HEK293T (cell line): ENCODE measurements around the gene RPL27.

ENCODE experiments used
- CTCF ChIA-PET: fragments of 350-600 bp; formaldehyde crosslinking; extraction: SDS; loops from one replicate; lab custom pipeline; 2021; ENCODE audit warnings: antibody characterized with exemption, inconsistent platforms; lab: Yijun Ruan, JAX
- POLR2A ChIA-PET: fragments of 350-600 bp; formaldehyde crosslinking; extraction: SDS; loops from one replicate; lab custom pipeline; 2020; ENCODE audit warnings: antibody characterized with exemption, inconsistent platforms; lab: Yijun Ruan, JAX
- DNase-seq: peaks from one replicate; pipeline ENCODE4 v3.0.0; 2012; ENCODE audit warnings: mixed read lengths; ENCODE audit errors: extremely low spot score
- ARNT ChIP-seq: fragments of 450-650 bp; IDR thresholded peaks from 2 replicates; pipeline ENCODE4 v1.6.1; 2017; ENCODE audit warnings: mild to moderate bottlenecking
- BHLHE40 ChIP-seq: fragments of 450-650 bp; IDR thresholded peaks from 2 replicates; pipeline ENCODE4 v1.6.1; 2016; ENCODE audit warnings: mild to moderate bottlenecking, moderate library complexity, borderline replicate concordance
- CTBP1 ChIP-seq: fragments of 450-650 bp; IDR thresholded peaks from 2 replicates; pipeline ENCODE4 v1.6.1; 2016; ENCODE audit warnings: borderline replicate concordance
- ELF4 ChIP-seq: fragments of 450-650 bp; IDR thresholded peaks from 2 replicates; pipeline ENCODE4 v1.6.1; 2017; ENCODE audit warnings: antibody characterized with exemption
- FOXA1 ChIP-seq: fragments of 450-650 bp; IDR thresholded peaks from 2 replicates; pipeline ENCODE4 v1.6.1; 2016; ENCODE audit warnings: mild to moderate bottlenecking
- FOXK2 ChIP-seq: fragments of 450-650 bp; IDR thresholded peaks from 2 replicates; pipeline ENCODE4 v1.6.1; 2016; ENCODE audit warnings: mild to moderate bottlenecking
- FOXM1 ChIP-seq: fragments of 450-650 bp; IDR thresholded peaks from 2 replicates; pipeline ENCODE4 v1.6.1; 2017; ENCODE audit warnings: mild to moderate bottlenecking, borderline replicate concordance
- HDGF ChIP-seq: fragments of 450-650 bp; IDR thresholded peaks from 2 replicates; pipeline ENCODE4 v1.6.1; 2017; ENCODE audit warnings: antibody characterized with exemption, borderline replicate concordance
- L3MBTL2 ChIP-seq: fragments of 450-650 bp; conservative IDR thresholded peaks from 2 replicates; pipeline ENCODE4 v1.6.1; 2016; ENCODE audit warnings: mild to moderate bottlenecking
- LEF1 ChIP-seq: fragments of 450-650 bp; IDR thresholded peaks from 2 replicates; pipeline ENCODE4 v1.6.1; 2017; ENCODE audit warnings: mild to moderate bottlenecking, borderline replicate concordance
- NFRKB ChIP-seq: fragments of 450-650 bp; IDR thresholded peaks from 2 replicates; pipeline ENCODE4 v1.6.1; 2016; ENCODE audit warnings: mild to moderate bottlenecking, moderate library complexity
- PKNOX1 ChIP-seq: fragments of 450-650 bp; IDR thresholded peaks from 2 replicates; pipeline ENCODE4 v1.6.1; 2016
- SP1 ChIP-seq: fragments of 450-650 bp; IDR thresholded peaks from 2 replicates; pipeline ENCODE4 v1.6.1; 2017
- SUZ12 ChIP-seq: fragments of 450-650 bp; IDR thresholded peaks from 2 replicates; pipeline ENCODE4 v1.6.1; 2016; ENCODE audit warnings: mild to moderate bottlenecking
- TARDBP ChIP-seq: fragments of 450-650 bp; IDR thresholded peaks from 2 replicates; pipeline ENCODE4 v1.6.1; 2016
- ZNF384 ChIP-seq: fragments of 450-650 bp; IDR thresholded peaks from 2 replicates; pipeline ENCODE4 v1.6.1; 2016

RPL27 gene

GRCh38 chr17:43018932-43019331 is 20.7 kb downstream of the RPL27 start:
- ChIA-PET POLR2A (interaction anchor here (1.0 to 2.2 kb wide), 2 partner anchors 20 to 21 kb away, joined by 3 to 12 read pairs; partner anchors contain the start of gene RPL27), CTCF (no interaction called here)
- DNase-seq = no peak
- TF ChIP-seq HDGF (no peak), SP1 (no peak), FOXM1 (no peak)

- TF ChIP-seq FOXK2 (no peak), NFRKB (no peak), SP1 (no peak), TARDBP (no peak), PKNOX1 (no peak), ARNT (no peak), L3MBTL2 (no peak), HDGF (no peak), SUZ12 (no peak), ELF4 (no peak), FOXA1 (no peak), LEF1 (no peak), FOXM1 (no peak), ZNF384 (no peak), CTBP1 (no peak), BHLHE40 (no peak)
- ChIA-PET POLR2A (interaction anchor here (1.0 to 2.2 kb wide), 2 partner anchors 20 to 21 kb away, joined by 3 to 12 read pairs; partner anchors contain the start of gene RPL27), CTCF (no interaction called here)
- no peak for DNase-seq
Observed at GRCh38 chr17:43019418-43019817, 21.2 kb downstream of the RPL27 start.

- CTCF ChIA-PET = interaction anchor here (0.7 kb wide), 1 partner anchor 24 kb away, joined by 4 read pairs; no protein-coding TSS in a partner anchor
- TF ChIP-seq FOXA1 = no peak
- TF ChIP-seq ARNT = no peak
- no peak for TF ChIP-seq HDGF
- no peak for TF ChIP-seq BHLHE40
- TF ChIP-seq CTBP1 = no peak
- no peak for TF ChIP-seq SP1
- no peak for DNase-seq
- POLR2A ChIA-PET = interaction anchor here (2.2 to 3.1 kb wide), 2 partner anchors 22 to 105 kb away, joined by 6 to 33 read pairs; partner anchors contain the start of genes BRCA1 and RPL27
Observed at GRCh38 chr17:43020030-43020621, 21.9 kb downstream of the RPL27 start.

- POLR2A ChIA-PET = interaction anchor here (0.6 to 3.1 kb wide), 8 partner anchors 8 to 347 kb away, joined by 3 to 33 read pairs (median 5); partner anchors contain the start of genes BRCA1 and RPL27
- DNase-seq = peak; percentile 62
- CTCF ChIA-PET = interaction anchor here (0.7 kb wide), 1 partner anchor 23 kb away, joined by 4 read pairs; no protein-coding TSS in a partner anchor
- TF ChIP-seq BHLHE40 (no peak), CTBP1 (no peak), L3MBTL2 (peak; percentile 75), TARDBP (no peak), HDGF (no peak)
Observed at GRCh38 chr17:43020789-43021740, 22.8 kb downstream of the RPL27 start.

GRCh38 chr17:43021741-43022512 is 23.7 kb downstream of the RPL27 start, which contains the start of gene VAT1:
VAT1 (minus strand) TSS chr17:43022385; CDS start chr17:43022322, 63 bp downstream.
- TF ChIP-seq HDGF (peak; percentile 87), SUZ12 (no peak), L3MBTL2 (peak; percentile 25; the same call in 1 of the 2 replicates), ARNT (no peak), FOXK2 (no peak), PKNOX1 (peak; percentile 83; the same call in 1 of the 2 replicates), BHLHE40 (no peak), SP1 (no peak), ELF4 (no peak)
- DNase-seq = peak; percentile 84
- CTCF ChIA-PET = interaction anchor here (0.6 to 0.9 kb wide), 2 partner anchors 26 to 149 kb away, joined by 3 to 7 read pairs; partner anchors contain the start of gene NBR1

More at GRCh38 chr17:43021741-43022512, 23.7 kb downstream of the RPL27 start, which contains the start of gene VAT1:
- POLR2A ChIA-PET = interaction anchor here (0.6 to 3.1 kb wide), 8 partner anchors 9 to 346 kb away, joined by 3 to 33 read pairs (median 5); partner anchors contain the start of genes BRCA1 and RPL27
